Tibial nerve (tissue), 4 donors: Measurements from ENCODE around the gene GMDS. TPM values are rescaled to one million over a fixed set of nuclear protein-coding genes. Genes with fewer than 3 reads are reported as not detected.

Experiments
- DNase-seq, 2 donors: peaks; one replicate each; pipeline ENCODE4 v3.0.0-alpha.2; 2019; ENCODE audit warnings: low spot score in 2 of 2
- H3K27ac ChIP-seq, 4 donors: fragments of 200-600 bp; sonication (generic) in 3 of 4; one replicate each; pipeline ENCODE4 v1.5.1; 2017 to 2019; ENCODE audit warnings: mild to moderate bottlenecking in 1 of 4
- H3K27me3 ChIP-seq, 2 donors: fragments of 200-600 bp; sonication (generic) in 1 of 2; one replicate each; pipeline versions ENCODE4 v1.5.1 to v1.6.0; 2017 to 2019
- H3K36me3 ChIP-seq, 3 donors: fragments of 200-600 bp; sonication (generic); one replicate each; pipeline ENCODE4 v1.5.1; 2018 to 2019
- H3K4me1 ChIP-seq, 4 donors: fragments of 200-600 bp; sonication (generic) in 3 of 4; one replicate each; pipeline ENCODE4 v1.5.1; 2017 to 2019
- H3K4me3 ChIP-seq, 4 donors: fragments of 200-600 bp; sonication (generic) in 3 of 4; one replicate each; pipeline ENCODE4 v1.5.1; 2017 to 2019; ENCODE audit warnings: mild to moderate bottlenecking in 1 of 4, moderate library complexity in 1 of 4
- H3K9me3 ChIP-seq, 4 donors: fragments of 200-600 bp; sonication (generic) in 3 of 4; one replicate each; pipeline ENCODE4 v1.5.1; 2017 to 2019
- EP300 ChIP-seq, 2 donors: sonication (generic); formaldehyde crosslinking; IDR thresholded peaks; one replicate each; pipeline ENCODE4 v1.6.1; 2017; ENCODE audit warnings: antibody characterized with exemption in 2 of 2, mild to moderate bottlenecking in 1 of 2
- POLR2A ChIP-seq, 2 donors: fragments of 450-650 bp; IDR thresholded peaks; one replicate each; pipeline ENCODE4 v1.6.1; 2017; ENCODE audit warnings: antibody characterized with exemption in 2 of 2, mild to moderate bottlenecking in 2 of 2, moderate library complexity in 2 of 2
- WGBS, 2 donors: methylation state at CpG; one replicate each; pipeline ENCODE4 v1.1.5; 2018; 5-methylcytosine and 5-hydroxymethylcytosine counted together
- total RNA-seq, 4 donors: library from RNA; depleted of rRNA; stranded (reverse); fragments of >200 nt; gene quantifications; one replicate each; pipeline ENCODE4 v1.1.0, GENCODE V29; 2016
- TF ChIP-seq, protein P1 (sequence below), 5 experiments: fragments of 200-600 bp in 3 of 5; fragments of 450-650 bp in 2 of 5; sonication (generic) in 3 of 5; IDR thresholded peaks; one replicate each; pipeline ENCODE4 v1.5.1; 2016 to 2019; ENCODE audit warnings: antibody characterized with exemption in 5 of 5, mild to moderate bottlenecking in 3 of 5, moderate library complexity in 2 of 5

Gene GMDS
- total RNA-seq, 4 donors from 2014 or later, result 14.9 to 46.5 (median 32.8) TPM

DNA sequence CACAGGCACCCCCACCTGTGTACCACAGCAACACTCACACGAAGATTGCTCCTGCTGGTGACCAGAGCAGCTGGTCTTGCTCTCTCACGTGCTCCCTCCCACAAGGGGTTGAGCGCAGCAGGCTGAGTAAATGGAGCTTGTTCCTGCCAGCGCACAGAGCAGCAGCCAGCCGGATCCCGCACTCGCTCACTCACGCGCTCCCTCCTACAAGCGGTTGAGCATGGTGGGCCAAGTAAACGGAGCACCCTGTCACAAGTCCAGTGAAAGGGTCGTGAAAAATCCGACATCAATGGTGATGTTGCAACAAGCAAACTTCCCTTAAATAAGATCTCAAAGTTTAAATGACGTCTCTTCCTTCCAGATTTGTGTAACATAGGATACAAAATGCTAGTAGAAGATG lies 322.0 kb downstream of the GMDS start:
- Histone ChIP-seq H3K4me3 (no peak overlapping the region), H3K27me3 (no peaks in the 10 kb centered on the region), H3K4me1 (no peaks in the 10 kb centered on the region), H3K27ac (no peak overlapping the region), H3K36me3 (peaks cover 0 to 6% (median 0%) of the 10 kb centered on the region in 3 donors), H3K9me3 (no peaks in the 10 kb centered on the region)
- TF ChIP-seq, protein P1, sequence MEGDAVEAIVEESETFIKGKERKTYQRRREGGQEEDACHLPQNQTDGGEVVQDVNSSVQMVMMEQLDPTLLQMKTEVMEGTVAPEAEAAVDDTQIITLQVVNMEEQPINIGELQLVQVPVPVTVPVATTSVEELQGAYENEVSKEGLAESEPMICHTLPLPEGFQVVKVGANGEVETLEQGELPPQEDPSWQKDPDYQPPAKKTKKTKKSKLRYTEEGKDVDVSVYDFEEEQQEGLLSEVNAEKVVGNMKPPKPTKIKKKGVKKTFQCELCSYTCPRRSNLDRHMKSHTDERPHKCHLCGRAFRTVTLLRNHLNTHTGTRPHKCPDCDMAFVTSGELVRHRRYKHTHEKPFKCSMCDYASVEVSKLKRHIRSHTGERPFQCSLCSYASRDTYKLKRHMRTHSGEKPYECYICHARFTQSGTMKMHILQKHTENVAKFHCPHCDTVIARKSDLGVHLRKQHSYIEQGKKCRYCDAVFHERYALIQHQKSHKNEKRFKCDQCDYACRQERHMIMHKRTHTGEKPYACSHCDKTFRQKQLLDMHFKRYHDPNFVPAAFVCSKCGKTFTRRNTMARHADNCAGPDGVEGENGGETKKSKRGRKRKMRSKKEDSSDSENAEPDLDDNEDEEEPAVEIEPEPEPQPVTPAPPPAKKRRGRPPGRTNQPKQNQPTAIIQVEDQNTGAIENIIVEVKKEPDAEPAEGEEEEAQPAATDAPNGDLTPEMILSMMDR (IDR thresholded peaks at IDR 0.05), result no peak
- TF ChIP-seq POLR2A (IDR thresholded peaks at IDR 0.05) (no peak), EP300 (IDR thresholded peaks at IDR 0.05) (no peak)
- DNase-seq, result no peak
- 89 to 97% methylated on average over 12 to 14 of the region's 14 CpGs for WGBS, 2 donors

DNA sequence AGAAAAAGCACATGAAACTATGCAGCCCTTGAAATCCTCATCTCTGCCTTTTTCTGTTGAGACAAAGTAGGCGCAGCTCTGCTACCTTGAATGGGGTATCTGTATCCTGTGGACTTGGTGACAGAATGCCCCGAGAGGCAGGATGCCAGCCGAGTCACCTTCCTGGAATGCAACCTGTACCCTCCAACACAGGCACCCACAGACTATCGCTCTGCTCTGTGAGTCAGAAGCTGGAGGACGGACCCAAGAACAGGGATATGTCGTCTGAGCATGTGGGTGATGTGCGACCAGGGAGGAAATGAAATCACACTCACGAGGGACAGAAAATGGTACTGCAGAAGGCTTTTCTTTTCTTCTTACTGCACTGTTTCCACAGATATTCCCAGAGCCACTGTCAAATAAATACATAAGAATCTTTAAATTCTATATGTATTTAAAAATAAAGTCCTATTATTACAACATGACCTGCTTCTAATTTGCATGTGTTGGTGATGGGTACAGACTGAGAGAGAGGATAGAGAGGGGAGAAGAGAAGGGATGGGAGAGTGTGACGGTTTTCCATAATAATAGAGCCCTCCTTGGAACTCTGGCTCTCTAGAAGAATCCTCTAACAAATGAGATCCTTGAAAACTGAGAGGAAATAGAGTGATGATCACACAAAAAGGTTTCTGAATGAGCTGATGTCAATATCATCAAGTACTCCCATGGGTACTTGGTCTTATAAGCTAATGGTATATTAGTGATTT lies 327.6 kb downstream of the GMDS start:
- Histone ChIP-seq H3K36me3 (peaks cover 0 to 9% (median 0%) of the 10 kb centered on the region in 3 donors), H3K4me1 (no peaks in the 10 kb centered on the region), H3K27ac (no peak overlapping the region), H3K27me3 (no peaks in the 10 kb centered on the region), H3K4me3 (no peak overlapping the region), H3K9me3 (no peaks in the 10 kb centered on the region)
- TF ChIP-seq, protein P1 (IDR thresholded peaks at IDR 0.05), result no peak
- TF ChIP-seq POLR2A (IDR thresholded peaks at IDR 0.05) (no peak), EP300 (IDR thresholded peaks at IDR 0.05) (no peak)
- 68 to 78% methylated on average over 8 to 9 of the region's 9 CpGs for whole genome bisulfite sequencing, 2 donors
- no peak for DNase-seq

DNA sequence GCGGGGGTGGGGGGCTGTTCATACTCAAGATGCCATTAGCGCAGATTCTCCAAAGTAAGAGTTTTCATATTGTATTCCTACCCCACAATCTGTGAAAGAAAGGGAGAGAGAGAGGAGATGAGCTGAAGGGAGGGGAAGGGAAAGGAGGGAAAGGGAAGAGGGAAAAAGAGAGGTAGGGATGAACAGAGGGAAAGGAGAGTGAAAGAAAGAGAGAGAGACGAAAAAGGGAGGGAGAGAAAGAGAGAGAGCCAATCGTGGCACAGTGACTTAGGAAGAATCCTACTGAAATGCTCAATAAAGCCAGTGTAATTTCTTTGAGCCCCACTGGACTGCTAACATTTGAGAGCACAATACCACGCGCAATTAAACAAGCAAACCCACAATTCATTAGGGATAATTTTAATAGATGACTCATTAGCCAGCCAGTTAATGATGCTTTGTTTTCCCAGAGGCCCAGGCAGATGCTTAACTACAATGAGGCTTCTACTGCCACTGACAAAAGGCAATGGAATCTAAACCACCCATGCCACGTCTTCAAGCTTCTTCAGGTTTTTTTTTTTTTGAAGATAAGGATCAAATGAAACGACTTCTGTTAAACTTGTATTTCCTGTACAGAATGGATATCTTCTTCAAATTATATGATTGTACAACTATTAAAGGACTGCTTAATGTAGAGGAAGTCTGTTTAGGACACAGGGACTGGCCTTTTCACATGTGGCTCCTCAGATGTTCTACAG lies 328.9 kb downstream of the GMDS start:
- no peaks in the 10 kb centered on the region for H3K9me3 ChIP-seq
- no peaks in the 10 kb centered on the region for H3K27me3 ChIP-seq
- no peaks in the 10 kb centered on the region for H3K4me1 ChIP-seq
- no peak overlapping the region for H3K27ac ChIP-seq
- TF ChIP-seq, protein P1 (IDR thresholded peaks at IDR 0.05), result no peak
- TF ChIP-seq EP300 (IDR thresholded peaks at IDR 0.05), result no peak
- TF ChIP-seq POLR2A (IDR thresholded peaks at IDR 0.05), result no peak
- H3K4me3 ChIP-seq, result no peak overlapping the region
- no peak for DNase-seq
- 53 to 59% methylated on average over 8 of the region's 8 CpGs for WGBS, 2 donors
- peaks cover 0 to 9% (median 0%) of the 10 kb centered on the region in 3 donors for H3K36me3 ChIP-seq

DNA sequence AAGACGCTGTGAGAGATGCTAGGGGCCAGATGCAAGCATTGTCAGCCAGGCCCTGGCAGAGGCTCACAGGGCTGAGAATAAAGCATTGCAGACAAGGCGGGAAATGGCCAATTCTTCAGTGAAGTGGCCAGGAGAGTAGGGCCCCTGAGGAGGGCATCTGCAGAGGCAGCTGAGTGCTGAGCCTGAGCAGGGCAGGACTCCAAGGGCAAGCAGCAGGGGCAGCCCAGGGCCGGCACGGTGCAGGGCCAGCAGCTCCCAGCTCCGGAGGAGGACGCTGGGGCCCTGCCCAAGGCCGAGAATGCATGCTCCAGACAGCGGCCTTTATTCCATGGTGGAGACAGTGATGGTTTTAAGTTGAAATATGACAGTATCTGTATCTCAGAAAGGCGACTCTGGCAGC lies 330.2 kb downstream of the GMDS start:
- TF ChIP-seq EP300 (IDR thresholded peaks at IDR 0.05), result no peak
- TF ChIP-seq, protein P1 (IDR thresholded peaks at IDR 0.05), result no peak
- no peak for TF ChIP-seq POLR2A (IDR thresholded peaks at IDR 0.05)
- H3K36me3 ChIP-seq, result peaks cover 0 to 9% (median 0%) of the 10 kb centered on the region in 3 donors
- no peaks in the 10 kb centered on the region for H3K9me3 ChIP-seq
- no peaks in the 10 kb centered on the region for H3K4me1 ChIP-seq
- DNase-seq, result no peak
- H3K27me3 ChIP-seq, result no peaks in the 10 kb centered on the region
- WGBS, 2 donors, result 83 to 85% methylated on average over 9 of the region's 9 CpGs
- no peak overlapping the region for H3K4me3 ChIP-seq
- H3K27ac ChIP-seq, result no peak overlapping the region

DNA sequence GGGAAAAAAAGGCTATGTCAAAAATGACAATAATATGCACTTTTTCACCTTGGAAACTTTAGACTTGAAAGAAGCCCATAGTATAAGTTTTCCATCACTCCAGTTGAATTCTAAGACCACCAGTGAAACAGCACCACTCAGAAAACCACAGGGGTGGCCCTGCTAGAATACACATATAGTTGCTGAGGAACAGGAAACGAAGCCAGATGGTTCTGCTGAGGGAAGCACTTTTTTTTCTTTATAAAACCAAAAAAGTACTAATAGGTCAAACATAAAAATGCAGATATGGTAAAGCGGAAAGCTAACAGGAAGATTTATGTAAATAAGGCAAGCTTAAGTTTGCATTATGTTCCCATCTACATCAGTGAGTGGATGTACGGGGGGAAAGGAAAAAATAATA lies 331.8 kb downstream of the GMDS start:
- DNase-seq, result no peak
- H3K27ac ChIP-seq, result no peak overlapping the region
- peaks cover 0 to 9% (median 0%) of the 10 kb centered on the region in 3 donors for H3K36me3 ChIP-seq
- no peaks in the 10 kb centered on the region for H3K9me3 ChIP-seq
- no peaks in the 10 kb centered on the region for H3K27me3 ChIP-seq
- TF ChIP-seq, protein P1 (IDR thresholded peaks at IDR 0.05), result no peak
- TF ChIP-seq EP300 (IDR thresholded peaks at IDR 0.05), result no peak
- no peak for TF ChIP-seq POLR2A (IDR thresholded peaks at IDR 0.05)
- H3K4me1 ChIP-seq, result no peaks in the 10 kb centered on the region
- no peak overlapping the region for H3K4me3 ChIP-seq
- 83 to 89% methylated on average over 3 of the region's 3 CpGs for WGBS, 2 donors
